Endodermal cell (in vitro differentiated cells): ENCODE data around the gene SH3D19. TPM values are rescaled to one million over a fixed set of nuclear protein-coding genes. Genes with fewer than 3 reads are reported as not detected.

ENCODE experiments used
- DNase-seq: peaks from one replicate; pipeline ENCODE4 v3.0.0-alpha.2; 2017
- H3K27ac ChIP-seq: 2 replicates; pipeline ENCODE4 v1.5.1; 2013; ENCODE audit warnings: mild to moderate bottlenecking, low read depth, low read length, moderate library complexity
- H3K27me3 ChIP-seq: 2 replicates; pipeline ENCODE4 v1.6.1; 2013; ENCODE audit warnings: mild to moderate bottlenecking, low read length, moderate library complexity; ENCODE audit not compliant: insufficient read depth, control insufficient read depth, poor library complexity, severe bottlenecking
- H3K36me3 ChIP-seq: 2 replicates; pipeline ENCODE4 v1.7.0; 2013; ENCODE audit warnings: mild to moderate bottlenecking, low read length, moderate library complexity; ENCODE audit not compliant: control insufficient read depth, insufficient read depth
- H3K4me1 ChIP-seq: one replicate; pipeline ENCODE4 v1.7.0; 2013; ENCODE audit warnings: low read length; ENCODE audit not compliant: control insufficient read depth, insufficient read depth
- H3K4me3 ChIP-seq: 2 replicates; pipeline ENCODE4 v1.5.1; 2013; ENCODE audit warnings: mild to moderate bottlenecking, low read length, moderate library complexity
- H3K9ac ChIP-seq: 2 replicates; pipeline ENCODE4 v1.6.1; 2013; ENCODE audit warnings: mild to moderate bottlenecking, low read length, moderate library complexity; ENCODE audit not compliant: poor library complexity, severe bottlenecking; ENCODE audit errors: extremely low read depth
- H3K9me3 ChIP-seq: 2 replicates; pipeline ENCODE4 v1.6.1; 2013; ENCODE audit warnings: mild to moderate bottlenecking, low read length, moderate library complexity; ENCODE audit not compliant: control insufficient read depth
- H3K27ac Mint-ChIP-seq: 2 replicates; pipeline ENCODE4 v1.8.0; 2020; ENCODE audit warnings: mixed read lengths
- H3K27me3 Mint-ChIP-seq: 2 replicates; pipeline ENCODE4 v1.8.0; 2021; ENCODE audit warnings: mild to moderate bottlenecking, mixed read lengths; ENCODE audit not compliant: insufficient read depth
- H3K36me3 Mint-ChIP-seq: 2 replicates; pipeline ENCODE4 v1.8.0; 2020; ENCODE audit warnings: low read depth, mixed read lengths
- H3K4me1 Mint-ChIP-seq: 2 replicates; pipeline ENCODE4 v1.8.0; 2020; ENCODE audit warnings: mixed read lengths
- H3K4me3 Mint-ChIP-seq: 2 replicates; pipeline ENCODE4 v1.8.0; 2020; ENCODE audit warnings: mild to moderate bottlenecking, moderate library complexity, mixed read lengths
- H3K9me3 Mint-ChIP-seq: 2 replicates; pipeline ENCODE4 v1.8.0; 2020; ENCODE audit warnings: mild to moderate bottlenecking, mixed read lengths
- CTCF ChIP-seq: fragments of 200-600 bp; sonication (generic); conservative IDR thresholded peaks from 2 replicates; pipeline ENCODE4 v1.5.0; 2021; ENCODE audit warnings: antibody characterized with exemption, mild to moderate bottlenecking
- WGBS, 2 experiments: methylation state at CpG; one replicate each; pipeline versions ENCODE4 v1.1.5 to v1.1.7; 2013; ENCODE audit warnings: missing lambda C conversion rate in 2 of 2, mixed read lengths in 1 of 2; ENCODE audit not compliant: insufficient coverage in 1 of 2, insufficient read length in 1 of 2; 5-methylcytosine and 5-hydroxymethylcytosine counted together
- total RNA-seq, 2 donors: library from RNA; stranded (reverse); fragmentation: NEBNext Ultra II Directional in 1 of 2; extraction: Animal tissue kit (Norgen Biotek cat#: 25700) in 1 of 2; gene quantifications; 2 replicates in 1 of 2; 3 replicates in 1 of 2; pipeline ENCODE4 v1.2.1, GENCODE V29; 2021

The SH3D19 gene
- total RNA-seq, 2 donors from 2014 or later: 48.8 to 55.6 TPM

- Histone ChIP-seq H3K4me3 (no peak overlapping the region), H3K36me3 (peaks cover 27% of the 10 kb centered on the region), H3K4me1 (no peaks in the 10 kb centered on the region), H3K9me3 (peaks cover 5% of the 10 kb centered on the region), H3K27me3 (no peaks in the 10 kb centered on the region), H3K9ac (no peak overlapping the region), H3K27ac (no peak overlapping the region)
- TF ChIP-seq CTCF: no peak
- no peaks in the 10 kb centered on the region for H3K27me3 Mint-ChIP-seq
- 67 to 85% methylated on average over 1 to 3 of the region's 3 CpGs for WGBS, 2 experiments
- DNase-seq: no peak
- no peak overlapping the region for H3K27ac Mint-ChIP-seq
- H3K36me3 Mint-ChIP-seq: peaks cover 29% of the 10 kb centered on the region
- H3K9me3 Mint-ChIP-seq: peaks cover 19% of the 10 kb centered on the region
- no peak overlapping the region for H3K4me3 Mint-ChIP-seq
- peaks cover 17% of the 10 kb centered on the region for H3K4me1 Mint-ChIP-seq
Observed at GRCh38 chr4:151097759-151098158, 227.6 kb downstream of the SH3D19 start.

- Histone ChIP-seq H3K36me3 (peaks cover under 1% of the 10 kb centered on the region), H3K27me3 (no peaks in the 10 kb centered on the region), H3K9ac (no peak overlapping the region), H3K27ac (no peak overlapping the region), H3K4me1 (peaks cover 7% of the 10 kb centered on the region), H3K4me3 (peak overlapping the region; percentile 9), H3K9me3 (peaks cover 5% of the 10 kb centered on the region)
- H3K4me1 Mint-ChIP-seq: peaks cover 5% of the 10 kb centered on the region
- no peak overlapping the region for H3K27ac Mint-ChIP-seq
- peaks cover 36% of the 10 kb centered on the region for H3K9me3 Mint-ChIP-seq
- peaks cover 3% of the 10 kb centered on the region for H3K36me3 Mint-ChIP-seq
- DNase-seq: no peak
- no peak for TF ChIP-seq CTCF
- no peaks in the 10 kb centered on the region for H3K27me3 Mint-ChIP-seq
- 86 to 92% methylated on average over 1 to 3 of the region's 3 CpGs for WGBS, 2 experiments
- no peak overlapping the region for H3K4me3 Mint-ChIP-seq
Observed at GRCh38 chr4:151095142-151095541, 230.3 kb downstream of the SH3D19 start.

- H3K9me3 Mint-ChIP-seq: peaks cover 36% of the 10 kb centered on the region
- Histone ChIP-seq H3K9me3 (peaks cover 5% of the 10 kb centered on the region), H3K27ac (no peak overlapping the region), H3K4me3 (peak overlapping the region; percentile 9), H3K36me3 (no peaks in the 10 kb centered on the region), H3K9ac (no peak overlapping the region), H3K4me1 (peaks cover 7% of the 10 kb centered on the region), H3K27me3 (no peaks in the 10 kb centered on the region)
- no peak for DNase-seq
- no peak overlapping the region for H3K4me3 Mint-ChIP-seq
- H3K27me3 Mint-ChIP-seq: no peaks in the 10 kb centered on the region
- H3K36me3 Mint-ChIP-seq: no peaks in the 10 kb centered on the region
- H3K27ac Mint-ChIP-seq: no peak overlapping the region
- peaks cover 5% of the 10 kb centered on the region for H3K4me1 Mint-ChIP-seq
- no peak for TF ChIP-seq CTCF
- WGBS, 2 experiments: 92% methylated on average over 2 of the region's 2 CpGs; no CpG with 5 or more reads in 1 of the 2 experiments
Observed at GRCh38 chr4:151094290-151094751, 231.1 kb downstream of the SH3D19 start.
